ENCODE results near the gene SMAD4. TPM values are rescaled to one million over a fixed set of nuclear protein-coding genes. Genes with fewer than 3 reads are reported as not detected.

SMAD4 gene
- total and polyA plus RNA-seq, 2 of the 8 experiments (the other 6 are each of a cell fraction or from before 2014, with no cell fraction given): 86.5 to 139 TPM

DNA sequence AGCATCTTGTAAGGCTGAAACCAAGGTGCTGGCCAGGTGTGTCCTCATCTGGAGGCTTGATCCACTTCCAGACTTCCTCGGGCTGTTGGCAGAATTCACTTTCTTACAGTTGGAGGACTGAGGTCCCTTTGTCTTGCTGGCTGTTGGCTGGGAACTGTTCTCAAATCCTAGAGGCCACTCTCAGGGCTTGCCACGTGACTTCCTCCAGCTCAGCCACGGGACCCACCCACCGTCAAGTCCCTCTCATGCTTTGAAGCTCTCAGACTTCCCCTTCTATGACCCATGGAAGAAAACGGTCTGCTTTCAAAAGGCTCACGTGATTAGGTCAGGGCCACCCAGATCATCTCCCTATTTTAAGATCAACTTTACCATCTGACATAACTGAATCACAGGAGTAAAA is 77.1 kb downstream of the SMAD4 start (continued):
- TF ChIP-seq JUND (IDR thresholded peaks at IDR 0.05; ENCODE audit: low read length): no peak
- TF ChIP-seq RXRA (IDR thresholded peaks at IDR 0.05; ENCODE audit: insufficient read depth, low read depth, low read length): no peak
- TF ChIP-seq PHF8 (conservative IDR thresholded peaks at IDR 0.05; ENCODE audit: low read depth, low read length): no peak
- TF ChIP-seq SIX5 (IDR thresholded peaks at IDR 0.05; ENCODE audit: low read depth, low read length): no peak
- no peak for TF ChIP-seq ZNF274 (IDR thresholded peaks at IDR 0.05; ENCODE audit: borderline replicate concordance, extremely low read depth, low read length)

Data from H1 (cell line).